ENCODE results near the gene RPS10.

RPS10 gene

DNA sequence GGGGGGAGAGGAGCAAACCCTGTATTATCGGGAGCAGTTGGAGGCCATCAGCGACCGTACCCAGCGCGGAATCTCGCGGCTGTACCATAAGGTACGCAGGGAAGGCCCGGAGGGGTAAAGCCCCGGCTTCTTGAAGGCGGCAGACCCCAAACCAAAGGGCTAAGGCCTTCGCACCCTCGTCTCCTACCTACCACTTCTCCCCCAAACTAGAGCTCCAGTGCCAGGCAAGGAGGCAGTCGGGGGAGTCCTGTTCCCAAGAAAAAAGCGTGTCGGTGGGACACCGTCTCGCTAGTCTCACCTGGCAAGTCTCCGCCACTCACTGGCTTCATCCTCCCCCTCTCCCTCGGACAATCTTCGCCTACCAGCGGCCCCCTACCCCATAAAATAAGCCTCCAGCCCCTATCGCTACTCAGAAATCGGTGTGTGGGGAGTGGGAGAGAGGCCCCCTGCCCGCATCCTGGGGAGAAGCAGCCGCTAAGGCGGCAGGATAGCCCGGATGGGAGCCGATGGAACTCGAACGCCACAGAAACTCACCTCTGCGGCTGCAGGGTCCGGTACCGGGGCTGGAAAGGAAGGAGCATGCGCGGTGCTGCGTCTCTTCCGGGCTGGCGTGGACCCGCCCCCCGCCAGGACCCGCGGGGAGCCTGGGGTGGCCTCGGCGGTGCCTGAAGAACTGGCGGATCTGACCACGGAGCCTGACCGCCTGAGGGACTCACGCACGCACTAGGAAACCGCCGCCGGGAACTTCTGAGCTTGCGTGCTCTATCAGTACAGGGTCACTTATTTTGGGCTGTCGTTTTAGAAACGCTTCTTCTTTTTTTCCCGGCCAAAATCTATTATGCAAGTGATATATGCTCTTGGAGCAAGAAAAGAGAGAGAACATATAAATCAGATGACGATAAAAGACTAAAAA is at the start of gene RPS10:
Gene RPS10 (minus strand): TSS at position 572 of the 913 bp plus-strand sequence. CDS start 848 bp downstream, outside the sequence.
- peaks cover 47% of the 10 kb centered on the region for H3K36me3 ChIP-seq (ENCODE audit: control insufficient read depth, insufficient read depth, low read length)
- no peaks in the 10 kb centered on the region for H3K27me3 ChIP-seq (ENCODE audit: control insufficient read depth, insufficient read depth, low read length)
- 0 out of 2 replicates have a peak, but pooled peaks cover 3% of the 10 kb centered on the region for H3K4me1 ChIP-seq (ENCODE audit: control insufficient read depth, insufficient read depth, low read length)
- H3K9ac ChIP-seq (ENCODE audit: low read length), result peak within 1 kb of the TSS; percentile 99
- peak within 1 kb of the TSS; percentile 97 for H3K27ac ChIP-seq (ENCODE audit: low read depth, low read length)
- peak within 1 kb of the TSS; percentile 99 for H3K4me3 ChIP-seq (ENCODE audit: low read depth, low read length)
- peaks cover 12% of the 10 kb centered on the region for H3K9me3 ChIP-seq (ENCODE audit: control insufficient read depth, insufficient read depth, low read depth, low read length)

DNA sequence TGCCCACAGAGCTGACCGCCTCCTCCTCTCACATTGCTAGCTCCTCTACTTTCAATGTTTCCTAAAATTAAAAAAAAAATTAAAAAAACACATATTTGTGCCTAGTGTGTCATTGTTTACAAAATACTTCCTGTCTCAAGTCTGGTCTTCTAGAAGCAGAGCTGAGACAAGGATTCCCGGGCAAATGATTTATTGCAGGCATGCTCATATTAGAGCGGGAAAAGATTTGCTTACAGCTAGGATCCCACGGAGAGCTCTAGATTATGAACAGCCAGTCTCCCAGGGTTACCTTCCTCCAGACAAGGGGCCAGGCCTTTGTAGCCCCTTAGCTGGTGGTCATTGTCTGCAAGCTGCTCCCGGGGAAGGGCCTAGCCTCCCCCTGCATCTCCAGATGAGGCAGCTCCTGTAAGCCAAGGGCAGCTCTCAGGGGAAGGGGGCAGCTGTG is 49.4 kb upstream of the RPS10 start:
- Histone ChIP-seq H3K27me3 (ENCODE audit: control insufficient read depth, insufficient read depth, low read length) (no peaks in the 10 kb centered on the region), H3K36me3 (ENCODE audit: control insufficient read depth, insufficient read depth, low read length) (no peaks in the 10 kb centered on the region), H3K4me1 (ENCODE audit: control insufficient read depth, insufficient read depth, low read length) (peaks cover 12% of the 10 kb centered on the region; the same call in 1 of the 2 replicates), H3K9ac (ENCODE audit: low read length) (no peak overlapping the region), H3K9me3 (ENCODE audit: control insufficient read depth, insufficient read depth, low read depth, low read length) (peaks cover 6% of the 10 kb centered on the region), H3K27ac (ENCODE audit: low read depth, low read length) (no peak overlapping the region), H3K4me3 (ENCODE audit: low read depth, low read length) (no peak overlapping the region)

DNA sequence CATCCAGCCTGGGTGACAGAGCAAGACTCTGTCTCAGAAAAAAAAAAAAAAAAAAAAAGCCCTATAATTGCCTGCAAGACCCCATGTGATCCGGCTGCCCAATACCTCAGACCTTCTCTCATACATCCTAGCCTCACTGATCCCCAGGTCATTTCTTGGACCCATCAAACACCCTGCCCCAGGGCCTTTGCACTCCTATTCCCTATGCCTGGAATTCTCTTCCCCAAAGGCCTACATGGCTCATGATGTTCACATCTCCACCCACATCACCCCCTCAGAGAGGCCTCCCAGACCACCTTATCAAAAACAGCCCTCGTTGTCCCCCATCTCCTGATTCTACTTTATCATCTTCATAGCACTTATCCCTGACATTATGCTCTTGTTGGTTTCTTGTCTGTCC is 48.9 kb upstream of the RPS10 start:
- Histone ChIP-seq H3K36me3 (ENCODE audit: control insufficient read depth, insufficient read depth, low read length) (no peaks in the 10 kb centered on the region), H3K9me3 (ENCODE audit: control insufficient read depth, insufficient read depth, low read depth, low read length) (peaks cover 6% of the 10 kb centered on the region), H3K9ac (ENCODE audit: low read length) (no peak overlapping the region), H3K4me1 (ENCODE audit: control insufficient read depth, insufficient read depth, low read length) (peaks cover 12% of the 10 kb centered on the region; the same call in 1 of the 2 replicates), H3K4me3 (ENCODE audit: low read depth, low read length) (no peak overlapping the region), H3K27me3 (ENCODE audit: control insufficient read depth, insufficient read depth, low read length) (no peaks in the 10 kb centered on the region), H3K27ac (ENCODE audit: low read depth, low read length) (no peak overlapping the region)

DNA sequence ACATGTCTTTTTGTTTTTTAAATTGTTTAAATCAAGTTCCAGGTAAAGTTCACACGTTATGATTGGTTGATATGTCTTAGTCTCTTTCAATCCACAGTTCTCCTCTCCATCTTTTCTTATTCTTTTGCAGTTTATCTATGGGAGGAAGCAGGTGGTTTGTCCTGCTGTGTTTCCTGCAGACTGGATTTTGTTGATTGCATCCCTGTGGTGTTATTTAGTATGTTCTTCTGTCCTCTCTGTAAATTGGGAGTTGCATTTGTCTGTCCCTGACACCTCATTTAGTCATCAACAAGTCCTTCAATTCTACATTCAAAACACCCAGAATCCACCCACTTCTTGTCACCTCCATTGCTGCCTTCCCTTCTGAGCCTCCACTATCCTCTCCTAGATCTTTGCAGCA is 48.1 kb upstream of the RPS10 start:
- Histone ChIP-seq H3K27ac (ENCODE audit: low read depth, low read length) (no peak overlapping the region), H3K36me3 (ENCODE audit: control insufficient read depth, insufficient read depth, low read length) (no peaks in the 10 kb centered on the region), H3K4me1 (ENCODE audit: control insufficient read depth, insufficient read depth, low read length) (peaks cover 12% of the 10 kb centered on the region; the same call in 1 of the 2 replicates), H3K4me3 (ENCODE audit: low read depth, low read length) (no peak overlapping the region), H3K9ac (ENCODE audit: low read length) (no peak overlapping the region), H3K27me3 (ENCODE audit: control insufficient read depth, insufficient read depth, low read length) (no peaks in the 10 kb centered on the region), H3K9me3 (ENCODE audit: control insufficient read depth, insufficient read depth, low read depth, low read length) (peaks cover 6% of the 10 kb centered on the region)

DNA sequence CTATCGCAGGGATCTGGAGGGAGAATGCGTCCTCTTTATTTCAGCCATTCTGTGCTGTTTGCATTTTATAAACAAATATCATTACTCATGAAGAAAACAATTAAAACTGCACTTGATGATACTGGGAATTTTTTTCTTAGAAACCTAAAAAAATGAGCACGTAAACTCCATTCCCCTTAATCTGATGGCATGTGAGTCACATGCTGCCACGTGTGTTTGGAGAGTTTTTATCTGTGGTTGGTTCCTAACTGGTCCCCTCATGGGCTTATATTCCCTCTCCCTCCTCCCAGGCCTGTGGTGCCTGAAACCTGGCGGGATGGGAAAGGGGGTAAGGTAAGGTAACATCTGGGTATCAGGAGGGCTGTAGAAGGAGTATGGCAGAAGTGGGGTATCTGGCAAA is 46.6 kb upstream of the RPS10 start:
- H3K9ac ChIP-seq (ENCODE audit: low read length), result no peak overlapping the region
- H3K36me3 ChIP-seq (ENCODE audit: control insufficient read depth, insufficient read depth, low read length), result no peaks in the 10 kb centered on the region
- H3K27me3 ChIP-seq (ENCODE audit: control insufficient read depth, insufficient read depth, low read length), result no peaks in the 10 kb centered on the region
- H3K27ac ChIP-seq (ENCODE audit: low read depth, low read length), result no peak overlapping the region
- H3K4me1 ChIP-seq (ENCODE audit: control insufficient read depth, insufficient read depth, low read length), result peaks cover 12% of the 10 kb centered on the region; the same call in 1 of the 2 replicates
- H3K4me3 ChIP-seq (ENCODE audit: low read depth, low read length), result no peak overlapping the region
- peaks cover 6% of the 10 kb centered on the region for H3K9me3 ChIP-seq (ENCODE audit: control insufficient read depth, insufficient read depth, low read depth, low read length)

DNA sequence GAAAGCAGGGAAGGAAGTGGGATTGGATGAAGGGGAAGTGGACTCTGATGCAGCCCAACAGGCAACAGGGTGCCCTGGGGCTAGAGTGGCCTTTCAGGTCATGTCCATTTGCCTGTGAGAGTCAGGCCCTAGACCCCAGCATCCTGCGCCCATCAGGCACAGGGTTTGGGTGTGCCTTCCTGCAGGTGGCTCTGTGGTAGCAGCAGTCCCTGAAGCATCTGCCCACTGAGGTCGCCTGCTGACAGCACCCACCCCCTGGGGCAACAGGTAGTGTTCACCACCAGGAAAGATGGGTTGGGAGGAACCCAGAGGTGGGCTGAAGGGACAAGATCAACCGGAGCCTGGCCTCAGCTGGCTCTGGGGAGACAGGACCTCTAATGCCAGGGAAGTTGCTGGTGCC is 43.6 kb upstream of the RPS10 start:
- H3K9me3 ChIP-seq (ENCODE audit: control insufficient read depth, insufficient read depth, low read depth, low read length), result peaks cover 6% of the 10 kb centered on the region
- no peak overlapping the region for H3K4me3 ChIP-seq (ENCODE audit: low read depth, low read length)
- no peaks in the 10 kb centered on the region for H3K36me3 ChIP-seq (ENCODE audit: control insufficient read depth, insufficient read depth, low read length)
- H3K27ac ChIP-seq (ENCODE audit: low read depth, low read length), result no peak overlapping the region
- H3K27me3 ChIP-seq (ENCODE audit: control insufficient read depth, insufficient read depth, low read length), result peaks cover 18% of the 10 kb centered on the region
- no peak overlapping the region for H3K9ac ChIP-seq (ENCODE audit: low read length)
- peaks cover 10% of the 10 kb centered on the region; the same call in 1 of the 2 replicates for H3K4me1 ChIP-seq (ENCODE audit: control insufficient read depth, insufficient read depth, low read length)

DNA sequence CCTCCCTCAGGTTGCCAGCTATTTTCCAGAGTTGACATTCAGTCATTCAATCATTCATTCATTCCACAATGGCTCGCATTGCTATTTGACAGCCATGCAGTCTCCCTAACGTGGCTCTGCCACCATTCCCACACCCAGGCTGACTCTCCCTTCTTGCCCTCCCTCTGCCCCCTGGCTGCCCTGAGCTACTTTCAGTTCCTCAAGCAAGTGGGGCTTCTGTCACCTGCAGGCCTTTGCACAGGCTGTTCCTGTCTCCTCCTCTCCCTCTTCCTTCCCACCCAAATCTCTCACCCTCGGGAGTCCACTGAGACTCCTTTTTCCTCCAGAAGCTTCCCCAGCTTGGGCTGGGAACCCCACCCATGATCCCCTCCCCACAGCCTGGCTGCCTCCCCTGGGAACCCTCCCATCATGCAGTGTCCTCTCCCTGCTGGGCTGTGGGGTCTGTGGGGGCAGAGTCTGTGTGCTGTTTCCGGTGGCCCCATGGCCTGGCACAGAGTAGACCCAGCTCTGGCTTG is 42.6 kb upstream of the RPS10 start:
- no peak overlapping the region for H3K9ac ChIP-seq (ENCODE audit: low read length)
- peaks cover 18% of the 10 kb centered on the region for H3K27me3 ChIP-seq (ENCODE audit: control insufficient read depth, insufficient read depth, low read length)
- H3K4me3 ChIP-seq (ENCODE audit: low read depth, low read length), result no peak overlapping the region
- H3K4me1 ChIP-seq (ENCODE audit: control insufficient read depth, insufficient read depth, low read length), result peaks cover 10% of the 10 kb centered on the region; the same call in 1 of the 2 replicates
- no peak overlapping the region for H3K27ac ChIP-seq (ENCODE audit: low read depth, low read length)
- H3K9me3 ChIP-seq (ENCODE audit: control insufficient read depth, insufficient read depth, low read depth, low read length), result no peaks in the 10 kb centered on the region
- H3K36me3 ChIP-seq (ENCODE audit: control insufficient read depth, insufficient read depth, low read length), result no peaks in the 10 kb centered on the region

DNA sequence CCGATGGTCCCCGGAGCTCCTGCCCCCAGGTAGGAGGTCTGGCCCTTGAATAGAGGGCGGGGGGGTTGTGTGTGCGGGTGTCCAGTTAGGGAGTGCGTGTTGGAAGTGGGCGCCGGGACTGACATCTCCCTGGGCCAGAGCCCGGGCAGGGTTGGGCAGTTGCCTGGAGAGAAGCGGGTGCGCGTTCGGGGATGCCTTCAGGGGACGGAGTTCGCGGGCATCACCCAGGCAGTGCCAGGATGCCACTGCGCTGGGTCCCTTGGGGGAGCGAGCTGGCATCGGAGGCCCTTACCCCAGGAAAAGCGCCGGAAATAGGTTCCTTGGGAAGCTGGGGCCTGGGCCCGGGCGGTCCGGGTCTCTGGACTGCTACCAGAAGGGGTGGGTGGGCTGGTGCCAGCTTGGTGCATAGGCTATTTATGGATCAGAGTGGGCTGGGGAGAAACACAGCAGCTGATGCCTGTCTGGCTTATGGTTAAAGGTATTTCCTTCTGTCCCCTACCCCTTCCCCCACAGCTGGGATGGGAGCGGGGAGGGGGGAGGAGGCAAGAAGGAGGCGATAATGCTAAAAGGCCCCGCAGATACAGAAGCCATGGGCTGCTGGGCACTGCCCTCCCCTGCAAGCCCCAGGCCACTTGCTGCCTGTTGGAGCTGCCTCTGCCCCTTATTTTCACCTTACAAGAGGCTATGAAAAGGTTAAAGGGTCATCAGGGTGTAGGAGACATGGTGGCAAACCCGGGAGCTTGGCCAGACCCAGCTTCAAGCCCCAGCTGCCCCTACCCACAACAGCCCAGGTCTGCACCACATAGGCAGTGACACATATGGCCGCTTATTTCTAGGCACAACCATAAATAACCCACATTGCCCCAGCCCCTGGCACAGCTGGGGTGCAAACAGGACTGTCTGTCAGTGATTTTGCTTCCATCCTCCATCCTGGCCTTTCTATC is 40.6 kb upstream of the RPS10 start:
- Histone ChIP-seq H3K4me3 (ENCODE audit: low read depth, low read length) (peak overlapping the region; percentile 66), H3K27ac (ENCODE audit: low read depth, low read length) (no peak overlapping the region), H3K36me3 (ENCODE audit: control insufficient read depth, insufficient read depth, low read length) (no peaks in the 10 kb centered on the region), H3K4me1 (ENCODE audit: control insufficient read depth, insufficient read depth, low read length) (peaks cover 19% of the 10 kb centered on the region), H3K9me3 (ENCODE audit: control insufficient read depth, insufficient read depth, low read depth, low read length) (no peaks in the 10 kb centered on the region), H3K27me3 (ENCODE audit: control insufficient read depth, insufficient read depth, low read length) (peaks cover 18% of the 10 kb centered on the region), H3K9ac (ENCODE audit: low read length) (peak overlapping the region; percentile 7)

DNA sequence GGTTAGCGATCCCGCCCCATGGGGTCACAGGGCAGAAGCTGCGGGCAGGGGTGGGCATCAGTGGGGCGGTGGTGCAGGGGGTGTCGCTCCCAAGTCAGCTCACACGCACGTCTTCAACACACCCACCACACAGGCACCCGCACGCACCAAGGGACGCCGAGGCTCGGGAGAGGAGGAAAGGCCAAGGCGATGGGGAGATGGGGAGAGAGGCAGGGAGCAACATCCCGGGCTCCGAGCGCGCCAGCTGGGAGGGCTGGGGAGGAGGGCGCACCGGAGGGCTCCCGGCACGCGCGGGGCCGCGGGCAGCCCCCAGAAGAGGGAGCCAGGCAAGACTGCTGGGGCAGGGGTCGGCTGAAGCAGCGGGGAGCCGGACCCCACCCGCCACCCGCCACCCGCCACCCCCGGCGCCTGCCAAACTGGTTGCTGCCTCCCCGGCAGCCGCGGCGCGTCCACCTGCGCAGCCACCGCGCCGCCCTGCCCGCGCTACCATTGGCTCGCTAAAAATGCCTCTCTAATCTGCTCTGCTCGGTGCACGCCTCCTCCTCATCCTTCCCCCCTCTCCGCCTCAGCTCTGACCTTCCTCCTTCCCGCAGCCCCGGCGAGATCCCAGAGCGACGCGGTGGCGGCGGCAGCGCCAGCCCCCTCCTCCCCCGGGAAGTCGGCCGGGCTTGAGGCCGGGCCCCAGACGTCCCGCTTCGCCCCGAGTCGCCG is 39.8 kb upstream of the RPS10 start, which contains the start of gene PACSIN1:
Gene PACSIN1 (plus strand): TSS at position 546 of the 711 bp plus-strand sequence. CDS start 60,230 bp downstream, outside the sequence.
- no peaks in the 10 kb centered on the region for H3K9me3 ChIP-seq (ENCODE audit: control insufficient read depth, insufficient read depth, low read depth, low read length)
- H3K27me3 ChIP-seq (ENCODE audit: control insufficient read depth, insufficient read depth, low read length), result peaks cover 18% of the 10 kb centered on the region
- H3K36me3 ChIP-seq (ENCODE audit: control insufficient read depth, insufficient read depth, low read length), result no peaks in the 10 kb centered on the region
- H3K4me1 ChIP-seq (ENCODE audit: control insufficient read depth, insufficient read depth, low read length), result peaks cover 22% of the 10 kb centered on the region
- H3K9ac ChIP-seq (ENCODE audit: low read length), result peak within 1 kb of the TSS; percentile 7
- no peak within 1 kb of the TSS for H3K27ac ChIP-seq (ENCODE audit: low read depth, low read length)
- H3K4me3 ChIP-seq (ENCODE audit: low read depth, low read length), result peak within 1 kb of the TSS; percentile 66

DNA sequence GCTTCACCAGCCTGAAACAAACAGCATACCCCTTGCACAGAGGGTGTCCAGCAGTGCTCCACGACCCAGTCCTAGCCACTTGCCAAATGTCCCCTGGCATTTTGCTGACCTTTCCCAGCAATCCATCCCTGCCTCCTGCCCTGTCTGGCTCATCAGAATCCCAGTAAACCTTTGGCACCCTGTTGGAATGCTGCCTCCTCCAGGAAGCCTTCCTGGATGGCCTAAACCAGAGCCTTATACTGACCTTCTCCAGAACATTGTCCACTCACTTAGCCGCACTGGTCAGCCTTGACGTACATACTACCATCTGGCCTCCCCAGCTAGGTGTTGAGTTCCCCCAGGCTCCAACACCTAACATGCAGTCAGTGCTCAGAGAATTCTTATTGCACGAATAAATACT is 38.0 kb upstream of the RPS10 start:
- H3K9me3 ChIP-seq (ENCODE audit: control insufficient read depth, insufficient read depth, low read depth, low read length), result no peaks in the 10 kb centered on the region
- H3K27ac ChIP-seq (ENCODE audit: low read depth, low read length), result no peak overlapping the region
- H3K4me3 ChIP-seq (ENCODE audit: low read depth, low read length), result no peak overlapping the region
- no peaks in the 10 kb centered on the region for H3K36me3 ChIP-seq (ENCODE audit: control insufficient read depth, insufficient read depth, low read length)
- peaks cover 18% of the 10 kb centered on the region for H3K27me3 ChIP-seq (ENCODE audit: control insufficient read depth, insufficient read depth, low read length)
- no peak overlapping the region for H3K9ac ChIP-seq (ENCODE audit: low read length)
- peaks cover 22% of the 10 kb centered on the region for H3K4me1 ChIP-seq (ENCODE audit: control insufficient read depth, insufficient read depth, low read length)
